ENCODE results near the gene POLE2.

GRCh38 chr14:49720744-49721143, 32.7 kb upstream of the POLE2 start:
- no peak for TF ChIP-seq EZH2 (IDR thresholded peaks at IDR 0.05; ENCODE audit: low read length, missing control alignments)
- TF ChIP-seq CTCF (conservative IDR thresholded peaks at IDR 0.05 in 1 of 2, IDR thresholded peaks at IDR 0.05 in 1 of 2; ENCODE audit: low read depth in 1 of 2, low read length in 2 of 2): no peak
